CD4-positive, alpha-beta T cell treated with Interleukin-1 beta for 1 hour (primary cell): ENCODE results near the gene C2CD3.
A peak's percentile ranks its signal among the peaks of the same experiment; 100 is the strongest.
"Not testable (repeated sequence)": the region's sequence is repeated elsewhere in the genome, so short reads cannot be mapped to it uniquely, and the experiment has no call there.

Source experiments
- DNase-seq, 2 donors: peaks; one replicate each; pipeline ENCODE4 v3.0.0-alpha.2; 2020 to 2022

Gene C2CD3

DNA sequence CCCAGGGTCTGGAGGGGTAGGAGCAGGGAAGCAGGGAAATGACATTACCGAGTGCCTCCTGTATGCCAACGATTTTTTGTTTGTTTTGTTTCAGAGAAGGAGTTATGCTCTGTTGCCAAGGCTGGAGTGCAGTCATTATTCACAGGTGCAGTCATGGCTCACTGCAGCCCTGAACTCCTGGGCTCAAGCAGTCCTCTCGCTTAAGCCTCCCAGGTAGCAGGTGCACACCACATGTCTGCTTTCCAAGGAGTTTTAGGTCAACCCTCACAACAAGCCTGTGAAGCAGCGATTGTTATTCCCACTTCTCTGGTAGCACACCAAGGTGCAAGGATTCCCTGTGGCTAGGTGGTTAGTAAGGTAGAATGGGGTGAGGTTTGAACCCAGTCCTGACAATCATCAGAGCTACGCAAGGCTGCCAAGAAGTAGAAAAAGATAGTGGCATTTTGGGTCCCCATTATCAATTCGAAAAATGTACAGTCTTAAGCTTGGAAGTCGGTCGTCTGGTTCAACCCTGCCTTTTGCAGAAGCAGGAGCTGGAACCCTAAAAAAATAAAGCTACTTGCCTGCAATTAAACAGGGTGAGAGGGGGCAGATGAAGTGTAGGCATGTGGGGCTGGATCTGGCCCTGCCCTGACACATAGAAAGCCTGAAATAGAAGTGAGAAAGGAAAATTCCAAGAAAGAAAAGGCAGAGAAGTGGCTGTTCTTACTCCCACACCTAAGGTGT, 171.1 kb downstream of the C2CD3 start:
- DNase-seq: peak in 1 of 2 donors; percentile 64

DNA sequence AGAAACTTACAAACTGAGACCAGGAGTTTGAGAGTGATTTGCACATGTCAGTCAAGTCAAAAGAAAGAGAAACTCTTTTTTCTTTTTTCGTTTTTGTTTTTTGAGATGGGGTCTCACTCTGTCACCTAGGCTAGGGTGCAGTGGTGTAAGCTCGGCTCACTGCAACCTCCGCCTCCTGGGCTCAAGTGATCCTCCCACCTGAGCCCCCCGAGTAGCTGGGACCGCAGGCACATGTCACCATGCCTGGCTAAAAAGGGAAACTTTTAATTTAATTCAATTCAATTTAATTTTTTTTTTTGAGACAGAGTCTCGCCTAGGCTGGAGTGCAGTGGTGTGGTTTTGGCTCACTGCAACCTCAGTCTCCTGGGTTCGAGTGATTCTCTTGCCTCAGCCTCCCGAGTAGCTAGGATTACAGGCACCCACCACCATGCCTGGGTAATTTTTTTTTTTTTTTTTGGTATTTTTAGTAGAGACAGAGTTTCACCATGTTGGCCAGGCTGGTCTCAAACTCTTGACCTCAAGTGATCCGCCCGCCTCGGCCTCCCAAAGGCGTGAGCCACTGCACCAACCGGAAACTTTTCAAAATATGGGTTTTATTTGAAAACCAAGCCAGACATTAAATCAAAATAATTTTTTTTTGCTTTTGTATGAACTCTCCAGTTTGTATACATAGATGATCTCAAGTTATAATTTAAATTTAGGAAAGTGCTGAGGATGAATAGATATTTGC, 171.8 kb downstream of the C2CD3 start:
- DNase-seq: no peak

DNA sequence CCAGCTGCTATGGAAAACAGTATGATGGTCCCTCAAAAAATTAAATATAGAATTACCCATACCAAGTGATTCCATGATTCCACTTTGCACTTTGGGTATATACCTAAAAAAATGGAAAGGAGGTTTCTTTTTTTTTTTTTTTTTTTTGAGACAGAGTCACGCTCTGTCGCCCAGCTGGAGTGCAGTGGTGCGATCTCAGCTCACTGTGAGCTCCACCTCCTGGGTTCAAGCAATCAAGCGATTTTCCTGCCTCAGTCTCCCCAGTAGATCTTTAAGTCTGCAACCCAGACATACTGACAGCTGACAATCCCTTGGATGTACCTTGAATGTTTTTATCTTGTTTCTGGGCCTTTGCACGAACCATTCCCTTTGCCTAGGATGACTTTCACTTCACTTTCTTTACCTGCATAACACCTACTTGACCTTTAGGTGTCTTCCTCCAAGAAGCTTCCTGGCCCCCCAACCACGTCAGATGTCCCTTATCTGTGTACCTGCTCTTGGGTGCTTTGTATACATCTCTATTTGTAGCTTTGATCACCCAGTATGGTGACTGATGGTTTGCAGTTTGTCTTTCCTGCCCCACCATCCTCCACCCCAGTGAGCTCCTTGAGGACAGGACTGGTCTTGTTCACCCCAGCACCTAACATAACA, 173.6 kb downstream of the C2CD3 start:
- peak in 1 of 2 donors; percentile 34 for DNase-seq

DNA sequence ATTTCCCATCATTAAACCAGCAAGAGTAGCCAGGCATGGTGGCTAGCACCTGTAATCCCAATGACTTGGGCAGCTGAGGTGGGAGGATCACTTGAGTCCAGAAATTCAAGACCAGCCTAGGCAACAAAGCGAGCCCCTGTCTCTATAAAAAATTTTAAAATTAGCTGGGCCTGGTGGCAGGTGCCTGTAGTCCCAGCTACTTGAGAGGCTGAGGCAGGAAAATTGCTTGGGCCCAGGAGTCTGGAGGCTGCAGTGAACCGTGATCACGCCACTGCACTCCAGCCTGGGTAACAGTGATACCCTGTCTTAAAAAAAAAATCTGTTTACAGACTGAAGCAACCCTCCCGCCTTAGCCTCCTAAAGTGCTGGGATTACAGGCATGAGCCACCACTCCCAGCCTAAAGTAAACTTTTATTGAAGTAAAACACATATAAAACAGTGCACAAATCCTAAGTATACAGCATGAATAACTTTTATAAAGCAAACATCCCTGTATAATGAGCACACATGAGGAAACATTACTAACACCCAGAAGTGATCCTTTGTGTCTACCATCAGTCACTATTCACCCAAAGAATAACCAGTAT, 174.5 kb downstream of the C2CD3 start:
- peak in 1 of 2 donors; percentile 15 for DNase-seq

DNA sequence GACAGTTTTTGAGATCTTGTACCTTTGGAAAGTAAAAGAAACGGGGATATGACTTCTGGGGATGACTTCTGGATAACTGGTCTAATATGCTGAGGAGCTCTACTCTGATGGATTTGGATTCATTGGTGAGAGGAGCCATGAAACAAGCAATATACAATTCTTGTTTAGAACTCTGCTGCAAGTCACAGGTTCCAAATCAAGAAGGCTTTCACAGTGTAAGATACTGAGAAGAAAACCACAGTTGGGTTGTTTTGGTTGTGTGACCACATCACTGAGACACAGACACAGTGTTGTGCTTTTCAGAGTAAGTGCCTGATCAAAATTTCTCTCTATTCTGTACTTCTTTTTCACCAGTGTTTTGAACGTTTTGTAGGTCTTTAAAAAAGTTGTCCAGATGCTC, 175.1 kb downstream of the C2CD3 start:
- DNase-seq: peak; percentile 56 to 79

DNA sequence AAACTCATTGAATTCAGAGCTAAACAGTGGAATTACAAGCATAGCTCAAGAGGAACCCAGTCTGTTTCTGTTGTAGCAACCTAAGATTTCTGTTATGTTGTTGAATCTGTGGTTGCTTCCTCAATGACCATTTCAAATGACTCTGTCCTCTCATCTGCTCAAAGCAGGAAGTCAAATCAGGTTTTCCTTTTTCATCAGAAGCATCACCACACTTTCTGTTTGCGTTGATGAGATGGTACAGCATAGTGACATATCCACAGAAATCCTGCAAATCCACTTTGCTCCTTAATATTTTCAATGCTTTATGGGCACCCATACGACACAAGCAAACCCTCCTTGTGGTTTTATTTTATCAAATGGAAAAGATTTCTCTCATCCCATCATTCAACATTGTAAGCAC, 175.6 kb downstream of the C2CD3 start:
- DNase-seq: peak; percentile 55 to 85

DNA sequence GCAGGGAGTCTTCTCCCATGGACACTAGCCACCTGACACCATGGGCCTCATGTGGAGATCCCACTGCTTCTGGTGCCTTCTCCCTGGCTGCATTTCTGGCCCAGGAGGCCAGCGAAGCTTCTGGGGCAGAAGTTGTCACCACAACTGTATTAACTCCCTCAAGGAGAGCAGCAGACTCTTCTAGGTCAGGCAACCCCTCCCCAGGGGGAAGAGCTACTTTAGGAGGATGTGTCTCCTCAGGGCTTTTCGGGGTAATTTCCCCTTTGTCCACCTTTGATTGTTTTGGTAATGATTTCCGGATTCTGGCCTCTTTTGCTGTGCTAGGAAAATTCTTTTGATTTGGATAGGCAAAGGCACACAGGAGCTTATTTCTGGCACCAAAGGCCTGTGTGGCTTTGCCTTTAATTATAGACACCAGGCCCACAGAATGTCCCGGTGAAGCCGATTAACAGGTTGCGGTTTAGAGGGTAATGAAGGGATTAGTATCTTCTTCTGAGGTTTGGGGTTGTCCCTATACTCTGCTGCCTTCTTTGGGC, 179.3 kb downstream of the C2CD3 start:
- peak in 1 of 2 donors; percentile 39 for DNase-seq

DNA sequence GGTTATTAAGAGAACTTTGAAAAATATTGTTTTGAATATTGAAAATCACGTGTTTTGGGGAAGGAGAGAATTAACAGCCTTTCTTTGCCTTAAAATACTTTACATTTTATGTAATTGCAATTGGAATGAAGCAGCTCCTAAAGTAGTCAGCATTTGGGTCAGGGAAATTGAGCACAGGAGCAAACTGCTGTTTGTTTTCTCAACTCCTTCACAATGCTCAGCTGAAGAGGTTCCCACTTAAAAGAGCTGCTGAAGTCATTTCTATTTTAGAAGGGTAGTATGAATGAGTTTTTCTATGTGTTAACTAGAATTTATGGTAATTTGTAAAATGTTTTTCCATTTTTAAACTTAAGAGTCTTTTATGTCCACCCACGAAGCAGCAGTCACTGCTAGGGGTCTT, 180.1 kb downstream of the C2CD3 start:
- DNase-seq: no peak

DNA sequence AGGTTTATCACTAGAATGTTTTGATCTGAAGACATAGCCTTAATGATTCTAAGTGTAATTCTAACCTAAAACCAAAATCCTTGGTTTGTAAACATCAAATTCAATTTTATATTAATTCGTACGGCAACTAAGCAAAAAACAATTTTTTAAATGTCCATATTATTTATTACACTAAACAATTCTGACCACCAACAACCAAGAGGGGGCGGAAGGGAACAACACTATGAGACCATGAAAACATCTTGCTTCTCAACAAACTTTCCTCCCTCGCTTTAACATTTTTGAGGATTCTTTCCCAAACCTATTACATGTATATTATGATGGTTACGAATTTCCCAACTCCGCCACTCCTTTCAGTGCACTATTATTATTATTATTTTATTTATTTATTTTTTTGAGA, 181.6 kb downstream of the C2CD3 start:
- peak; percentile 19 to 22 for DNase-seq

DNA sequence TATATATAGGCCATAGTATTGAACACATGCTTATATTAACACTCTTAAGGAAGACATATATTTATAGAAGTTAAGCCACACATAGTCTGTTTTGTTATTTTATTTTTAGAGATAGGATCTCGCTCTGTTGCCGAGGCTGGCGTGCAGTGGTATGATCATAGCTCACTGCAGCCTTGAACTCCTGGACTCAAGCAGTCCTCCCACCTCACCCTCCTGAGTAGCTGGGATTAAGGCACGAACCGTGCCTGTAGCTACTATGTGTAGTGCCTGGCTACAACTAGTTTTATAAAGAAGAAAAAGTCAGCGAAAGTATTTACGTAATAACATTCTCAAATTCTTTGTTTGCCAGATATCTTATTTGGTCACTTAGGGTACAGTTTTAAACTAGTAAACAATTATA, 182.6 kb downstream of the C2CD3 start:
- no peak for DNase-seq

DNA sequence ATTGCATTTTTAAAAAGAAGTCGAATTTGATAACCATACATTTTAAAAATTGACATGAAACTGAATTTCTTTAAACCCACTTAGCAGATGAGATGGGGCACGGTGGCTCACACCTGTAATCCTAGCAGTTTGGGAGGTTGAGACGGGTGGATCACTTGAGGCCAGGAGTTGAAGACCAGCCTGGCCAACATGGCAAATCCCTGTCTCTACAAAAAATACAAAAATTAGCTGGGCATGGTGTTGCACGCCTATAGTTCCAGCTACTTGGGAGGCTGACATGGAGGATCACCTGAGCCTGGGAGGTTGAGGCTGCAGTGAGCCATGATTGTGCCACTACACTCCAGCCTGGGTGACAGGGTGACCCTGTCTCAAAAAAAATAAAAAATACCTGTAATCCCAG, 185.1 kb downstream of the C2CD3 start:
- DNase-seq: not testable (repeated sequence)

DNA sequence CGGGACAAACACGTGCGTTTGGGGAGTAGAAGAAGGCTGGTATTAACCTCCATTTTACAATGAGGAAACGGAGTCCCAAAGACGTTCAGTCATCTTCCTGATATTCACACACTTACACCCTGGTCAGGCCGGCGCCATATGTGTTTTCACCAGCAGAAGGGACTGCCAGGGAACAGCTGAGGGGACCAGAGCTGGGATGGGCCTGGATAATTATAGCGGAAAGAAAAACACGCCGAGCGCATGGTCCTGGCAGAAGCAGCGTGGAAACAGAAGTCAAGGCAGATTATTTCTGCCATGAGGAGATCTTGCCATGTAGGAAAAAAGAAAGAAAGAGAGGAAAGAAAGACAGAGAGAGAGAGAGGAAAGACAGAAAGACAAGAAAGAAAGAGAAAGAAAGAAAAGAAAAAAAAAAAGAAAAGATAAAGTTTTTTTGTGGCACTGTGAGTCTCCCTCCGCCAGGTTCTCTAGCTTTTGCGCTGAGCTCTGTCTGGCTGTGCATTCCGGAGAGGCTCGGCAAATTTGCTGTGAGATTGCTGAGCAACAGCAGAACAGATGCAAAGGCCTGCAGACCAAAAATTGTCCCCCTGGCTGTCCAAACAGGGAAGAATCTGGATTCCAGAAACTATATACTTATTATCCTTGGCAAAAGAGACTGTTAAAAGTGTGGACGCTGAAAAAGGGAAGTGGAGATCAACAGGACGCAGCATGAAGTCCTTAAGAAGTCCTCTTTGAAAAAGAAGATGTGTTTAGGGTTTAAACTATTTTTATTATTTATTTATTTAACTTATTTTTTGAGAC, 186.9 kb downstream of the C2CD3 start:
- DNase-seq: peak; percentile 26 to 29

DNA sequence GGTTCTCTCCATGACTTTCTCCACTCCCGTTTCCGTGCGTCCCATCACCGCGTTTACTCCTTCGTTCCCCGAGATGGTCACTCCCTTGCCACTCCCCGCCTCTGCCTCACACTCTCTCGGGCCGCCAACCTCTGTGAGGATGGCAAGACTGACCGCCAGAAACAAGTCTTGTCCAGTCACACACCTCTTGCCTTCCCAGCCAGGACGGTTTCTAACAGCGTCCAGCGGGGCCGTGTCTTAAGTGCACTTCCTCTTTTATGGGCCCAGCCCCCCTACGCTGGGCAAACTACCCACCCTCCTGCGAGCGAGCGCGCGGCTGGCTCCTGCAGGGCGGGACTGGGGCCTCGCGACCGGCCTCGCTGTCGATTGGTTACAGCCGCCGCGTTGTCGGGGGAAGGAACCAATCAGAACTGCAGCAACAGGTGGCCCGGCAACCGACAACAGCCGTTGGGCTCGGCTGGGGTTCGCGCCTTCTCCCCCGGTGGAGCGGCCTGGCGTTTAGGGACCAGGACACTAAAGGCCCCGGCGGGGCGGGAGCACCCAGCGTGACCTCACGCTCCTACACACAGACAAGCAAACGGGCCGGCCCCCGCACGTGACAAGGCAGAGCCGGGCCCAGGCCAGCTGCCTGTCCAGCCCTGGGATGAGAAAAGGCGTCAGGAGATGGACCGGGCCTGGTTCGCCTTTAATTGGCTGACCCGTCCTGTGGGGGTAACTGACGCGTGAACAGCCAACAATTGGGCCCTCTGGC, 187.6 kb downstream of the C2CD3 start:
- DNase-seq: peak; percentile 96 to 97

DNA sequence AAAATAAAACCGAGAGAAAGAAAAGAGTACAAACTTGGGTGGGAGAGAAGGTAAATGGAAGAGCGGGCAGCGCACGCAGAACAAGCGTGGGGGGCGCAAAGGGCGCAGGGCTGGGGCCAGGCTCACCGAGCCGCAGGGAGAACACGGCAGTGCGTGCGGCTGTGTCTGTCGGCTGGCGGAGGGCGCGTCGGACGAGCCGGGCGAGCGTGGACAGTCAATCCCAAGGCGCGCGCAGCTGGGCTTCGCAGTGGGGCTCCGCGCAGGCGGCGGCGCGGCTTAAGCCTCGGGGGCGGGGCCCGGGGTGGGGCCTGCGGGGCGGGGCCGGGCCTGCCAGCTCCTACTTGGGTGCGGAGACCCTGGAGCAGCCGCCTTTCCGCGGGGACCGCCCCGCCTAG, 188.2 kb downstream of the C2CD3 start, which contains the start of gene UCP2:
Gene UCP2 (minus strand): TSS at position 249 of the 395 bp plus-strand sequence. CDS start 4,465 bp downstream, outside the sequence.
- peak; percentile 88 to 89 for DNase-seq

DNA sequence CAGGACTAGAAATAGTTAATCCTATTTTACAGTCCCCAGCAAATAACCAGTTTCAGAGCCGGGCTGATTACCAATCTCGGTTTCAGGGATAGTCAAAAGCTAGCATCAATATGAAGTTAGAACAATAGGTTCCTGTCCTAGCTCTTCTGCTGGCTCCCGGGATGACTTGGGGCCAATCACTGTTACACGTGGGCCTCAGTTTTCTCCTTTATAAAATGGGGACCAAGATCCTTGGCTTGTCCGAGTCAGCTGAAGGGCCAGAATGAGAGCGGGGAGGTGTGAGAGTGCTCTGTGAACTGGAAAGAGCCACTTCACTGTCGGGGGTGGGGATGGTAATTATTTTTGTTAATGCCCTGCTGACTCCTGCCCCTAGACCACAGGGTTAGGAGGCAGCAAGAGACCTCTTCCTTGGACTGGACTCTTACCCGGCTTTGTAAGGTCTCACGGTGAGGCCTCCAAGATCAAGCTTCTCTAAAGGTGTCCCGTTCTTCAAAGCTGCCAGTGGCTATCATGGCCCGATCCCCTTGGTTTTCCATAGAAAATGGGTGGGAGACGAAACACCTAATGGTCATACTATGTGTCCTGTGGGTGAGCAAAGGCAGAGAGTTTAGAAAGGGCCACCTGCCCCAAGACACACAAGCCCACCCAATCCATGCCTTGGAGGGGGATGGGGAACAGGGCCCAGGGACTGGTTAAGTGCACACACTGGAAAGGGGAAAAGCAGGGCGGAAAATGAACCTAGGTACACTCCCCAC, 189.6 kb downstream of the C2CD3 start:
- DNase-seq: peak in 1 of 2 donors; percentile 30

DNA sequence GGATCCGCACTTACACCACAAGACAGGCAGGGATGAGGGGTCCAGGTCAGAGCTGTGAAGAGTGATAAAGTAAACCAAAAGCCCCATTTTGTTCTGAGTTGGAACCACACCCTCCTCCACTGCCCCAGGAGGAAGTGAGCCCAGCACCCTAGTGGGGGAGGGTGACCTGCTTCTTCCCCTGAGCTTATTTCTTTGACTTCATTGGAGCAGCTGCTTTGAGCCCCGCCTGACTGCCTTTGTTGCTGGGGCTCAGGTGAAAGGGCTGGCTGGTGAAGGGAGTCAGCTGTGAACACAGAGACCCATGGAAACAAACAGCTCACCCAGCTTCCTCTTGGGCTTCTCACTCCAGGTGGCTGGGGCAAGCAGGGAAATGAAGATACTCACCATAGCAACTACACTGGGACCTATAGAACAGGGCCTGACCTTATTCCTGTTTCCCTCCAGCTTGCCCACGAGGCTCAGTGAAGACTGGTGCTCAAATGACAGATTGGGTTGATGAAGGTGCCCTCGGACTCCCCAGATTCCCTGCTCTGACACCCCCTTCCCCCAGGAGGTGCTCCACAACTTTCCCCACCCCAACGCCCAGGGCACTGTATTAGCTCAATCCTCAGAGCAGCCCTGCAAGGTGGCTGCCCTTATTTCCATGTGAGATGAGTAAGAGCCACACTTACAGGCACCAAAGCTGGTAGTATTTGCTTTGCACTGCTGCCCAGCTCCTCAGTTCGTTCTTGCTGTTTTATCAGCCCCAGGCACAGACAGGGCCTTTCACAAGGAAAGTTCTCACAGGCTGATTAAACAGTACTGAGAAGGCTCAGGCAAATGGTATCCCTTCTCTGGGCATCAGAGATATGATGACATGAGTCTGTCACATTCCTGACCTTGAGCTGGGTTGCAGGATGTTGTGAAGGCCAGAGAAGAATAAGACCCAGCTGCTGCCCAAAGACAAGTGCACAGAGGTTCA, 190.5 kb downstream of the C2CD3 start:
- DNase-seq: peak; percentile 91 to 92

DNA sequence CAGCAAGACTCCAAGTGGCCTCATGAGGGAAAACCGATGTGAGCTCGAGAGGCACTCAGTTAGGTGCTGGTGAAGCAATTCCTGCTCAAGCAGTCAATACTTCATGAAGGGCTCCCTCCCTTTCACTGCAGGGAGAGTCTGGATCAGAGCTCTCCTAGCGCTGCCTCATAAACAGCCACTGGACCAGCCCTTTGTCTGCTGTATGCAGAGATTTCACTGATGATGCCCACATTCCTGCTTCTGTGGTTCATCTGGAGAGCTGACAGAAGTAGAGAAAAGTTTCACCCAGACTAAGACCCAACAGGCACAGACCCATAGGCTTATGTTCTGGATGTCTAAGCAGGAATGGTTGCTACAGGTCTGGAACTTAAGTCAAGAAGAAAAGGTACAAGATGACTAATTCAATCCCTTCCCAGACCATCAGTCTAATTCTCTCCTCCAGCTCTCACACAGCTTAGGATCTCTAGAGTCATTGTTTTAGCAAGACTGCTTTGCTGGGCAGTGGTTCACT, 192.2 kb downstream of the C2CD3 start:
- DNase-seq: peak in 1 of 2 donors; percentile 16

DNA sequence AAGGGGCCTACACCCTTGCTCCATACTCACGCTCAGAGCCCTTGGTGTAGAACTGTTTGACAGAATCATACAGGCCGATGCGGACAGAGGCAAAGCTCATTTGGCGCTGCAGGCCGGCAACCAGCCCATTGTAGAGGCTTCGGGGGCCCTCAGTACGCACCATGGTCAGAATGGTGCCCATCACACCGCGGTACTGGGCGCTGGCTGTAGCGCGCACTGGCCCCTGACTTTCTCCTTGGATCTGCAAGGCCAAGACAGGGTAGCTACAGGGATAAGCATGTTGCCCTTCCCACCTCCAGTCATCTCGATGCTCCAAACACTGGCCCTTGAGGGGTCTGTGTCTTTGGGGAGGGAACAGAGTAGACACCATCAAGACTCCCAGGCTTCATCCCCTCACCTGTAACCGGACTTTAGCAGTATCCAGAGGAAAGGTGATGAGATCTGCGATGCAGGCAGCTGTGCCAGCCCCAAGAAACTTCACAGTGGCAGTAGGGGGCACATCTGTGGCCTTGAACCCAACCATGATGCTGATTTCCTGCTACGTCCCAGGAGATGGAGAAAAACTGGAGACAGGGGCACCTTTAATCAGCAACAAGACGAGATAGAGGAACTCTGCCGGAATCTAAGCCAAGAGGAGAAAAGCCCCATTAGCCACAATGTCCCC, 192.8 kb downstream of the C2CD3 start:
- no peak for DNase-seq
